Measurements from ENCODE around the gene CFAP43.

- no peak for TF ChIP-seq POLR2AphosphoS5 (IDR thresholded peaks at IDR 0.05; ENCODE audit: low read depth, low read length)
- no peak for TF ChIP-seq SIN3A (IDR thresholded peaks at IDR 0.05; ENCODE audit: borderline replicate concordance, insufficient read depth, low read length)
- TF ChIP-seq FOXP2 (optimal IDR thresholded peaks at IDR 0.05; ENCODE audit: borderline replicate concordance, extremely low read depth, extremely low read length, insufficient read depth) = no peak
Measured at GRCh38 chr10:104142081-104142480, 90.1 kb downstream of the CFAP43 start.

Measured in PFSK-1 (cell line).